ENCODE results near the gene ZNRF1.
"Not testable (repeated sequence)": the region's sequence is repeated elsewhere in the genome, so short reads cannot be mapped to it uniquely, and the experiment has no call there.

The ZNRF1 gene

DNA sequence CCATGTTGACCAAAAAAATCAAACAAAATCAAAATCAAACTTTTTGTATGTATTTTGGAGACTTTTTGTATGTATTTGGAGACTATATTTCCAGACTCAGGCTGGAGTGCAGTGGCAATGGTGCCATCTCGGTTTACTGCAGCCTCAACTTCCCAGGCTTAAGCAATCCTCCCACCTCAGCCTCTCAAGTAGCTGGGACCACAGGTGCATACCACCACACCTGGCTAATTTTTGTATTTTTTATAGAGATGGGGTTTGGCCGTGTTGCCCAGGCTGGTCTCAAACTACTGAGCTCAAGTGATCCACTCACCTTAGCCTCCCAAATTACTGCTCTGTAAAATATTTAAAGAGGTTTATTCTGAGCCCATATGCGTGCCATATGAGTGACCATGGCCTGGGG lies 9.0 kb upstream of the ZNRF1 start:
- H3K27ac ChIP-seq (ENCODE audit: low read depth, low read length); H3K36me3 ChIP-seq (ENCODE audit: control insufficient read depth, insufficient read depth, low read length); H3K9ac ChIP-seq (ENCODE audit: low read length); H3K4me1 ChIP-seq (ENCODE audit: control insufficient read depth, insufficient read depth, low read length); H3K27me3 ChIP-seq (ENCODE audit: control insufficient read depth, insufficient read depth, low read length); H3K4me3 ChIP-seq (ENCODE audit: low read length): not testable (repeated sequence)

DNA sequence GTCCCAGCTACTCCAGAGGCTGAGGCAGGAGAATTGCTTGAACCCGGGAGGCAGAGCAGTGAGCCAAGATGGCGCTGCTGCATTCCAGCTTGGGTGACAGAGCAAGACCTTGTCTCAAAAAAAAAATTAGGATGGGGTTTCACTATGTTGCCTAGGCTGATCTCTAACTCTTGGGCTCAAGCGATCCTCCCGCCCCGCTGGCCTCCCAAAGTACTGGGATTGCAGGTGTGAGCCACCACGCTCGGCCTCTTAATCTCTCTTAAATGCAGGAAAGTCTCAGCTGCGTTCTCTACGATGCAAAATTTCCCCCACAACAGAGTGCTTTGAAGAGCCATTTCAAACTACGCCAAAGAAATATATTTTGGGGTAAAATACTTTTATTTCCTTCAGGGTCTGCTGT lies 8.0 kb upstream of the ZNRF1 start:
- no peaks in the 10 kb centered on the region for H3K4me1 ChIP-seq (ENCODE audit: control insufficient read depth, insufficient read depth, low read length)
- no peaks in the 10 kb centered on the region for H3K27me3 ChIP-seq (ENCODE audit: control insufficient read depth, insufficient read depth, low read length)
- H3K9ac ChIP-seq (ENCODE audit: low read length) = no peak overlapping the region
- no peak overlapping the region for H3K4me3 ChIP-seq (ENCODE audit: low read length)
- H3K27ac ChIP-seq (ENCODE audit: low read depth, low read length) = no peak overlapping the region
- no peaks in the 10 kb centered on the region for H3K36me3 ChIP-seq (ENCODE audit: control insufficient read depth, insufficient read depth, low read length)

DNA sequence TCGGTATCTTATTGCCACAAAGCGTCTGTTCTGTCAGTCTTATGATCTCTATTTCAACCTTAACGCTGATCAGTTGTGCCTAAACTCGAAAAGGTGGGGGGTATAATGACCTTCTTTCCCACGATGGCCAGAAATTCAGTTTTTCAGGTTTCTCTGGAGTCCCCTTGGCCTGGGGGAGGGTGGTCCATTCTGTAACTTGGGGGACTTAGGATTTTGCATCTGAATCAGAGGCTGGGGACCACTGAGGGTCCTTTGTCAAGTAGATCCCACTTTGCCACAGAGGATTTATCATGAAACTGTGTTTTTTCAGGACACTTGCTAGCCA lies 7.6 kb upstream of the ZNRF1 start:
- H3K27ac ChIP-seq (ENCODE audit: low read depth, low read length) = no peak overlapping the region

DNA sequence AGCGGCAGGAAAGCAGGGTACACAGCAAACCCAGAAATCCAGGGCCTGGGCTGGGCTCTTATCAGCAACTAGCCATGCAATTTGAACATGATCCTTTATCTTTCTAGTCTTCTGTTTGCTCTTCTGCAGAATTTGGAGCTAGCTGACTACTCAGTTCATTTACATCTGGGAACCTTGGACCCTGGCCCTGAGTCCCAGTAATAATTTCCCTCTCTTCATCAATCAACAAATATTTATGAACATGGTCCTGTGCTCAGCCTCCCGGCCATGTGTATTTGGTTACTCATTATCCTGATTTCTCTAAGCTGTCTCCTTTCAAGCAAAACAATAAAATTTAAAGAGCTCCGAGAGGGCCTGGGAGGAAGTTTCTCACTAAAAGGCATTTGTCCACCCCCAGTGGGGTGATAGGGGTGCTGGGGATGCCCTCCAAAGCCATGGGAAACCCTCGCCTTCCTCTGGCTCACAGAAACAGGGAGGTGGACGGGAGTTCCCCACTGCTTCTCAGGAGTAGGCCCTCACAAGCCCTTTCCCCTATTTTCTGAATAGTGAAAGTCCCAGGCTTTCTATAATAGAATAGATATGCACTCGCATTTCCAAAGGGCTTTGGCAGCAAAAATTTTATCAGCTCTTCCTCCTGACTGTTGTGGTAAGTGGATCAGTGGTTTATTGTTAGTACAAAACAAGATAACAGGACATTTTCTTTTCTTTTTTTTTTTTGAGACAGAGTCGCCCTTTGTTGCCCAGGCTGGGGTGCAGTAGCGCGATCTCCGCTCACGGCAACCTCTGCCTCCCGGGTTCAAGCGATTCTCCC lies 7.0 kb upstream of the ZNRF1 start:
- Histone ChIP-seq H3K27me3 (ENCODE audit: control insufficient read depth, insufficient read depth, low read length) (no peaks in the 10 kb centered on the region), H3K4me1 (ENCODE audit: control insufficient read depth, insufficient read depth, low read length) (no peaks in the 10 kb centered on the region), H3K4me3 (ENCODE audit: low read length) (no peak overlapping the region), H3K9ac (ENCODE audit: low read length) (no peak overlapping the region), H3K27ac (ENCODE audit: low read depth, low read length) (no peak overlapping the region), H3K36me3 (ENCODE audit: control insufficient read depth, insufficient read depth, low read length) (no peaks in the 10 kb centered on the region)

More for the DNA sequence above, 7.6 kb upstream of the ZNRF1 start:
- Histone ChIP-seq H3K36me3 (ENCODE audit: control insufficient read depth, insufficient read depth, low read length) (no peaks in the 10 kb centered on the region), H3K4me3 (ENCODE audit: low read length) (no peak overlapping the region), H3K4me1 (ENCODE audit: control insufficient read depth, insufficient read depth, low read length) (no peaks in the 10 kb centered on the region), H3K9ac (ENCODE audit: low read length) (no peak overlapping the region), H3K27me3 (ENCODE audit: control insufficient read depth, insufficient read depth, low read length) (no peaks in the 10 kb centered on the region)

DNA sequence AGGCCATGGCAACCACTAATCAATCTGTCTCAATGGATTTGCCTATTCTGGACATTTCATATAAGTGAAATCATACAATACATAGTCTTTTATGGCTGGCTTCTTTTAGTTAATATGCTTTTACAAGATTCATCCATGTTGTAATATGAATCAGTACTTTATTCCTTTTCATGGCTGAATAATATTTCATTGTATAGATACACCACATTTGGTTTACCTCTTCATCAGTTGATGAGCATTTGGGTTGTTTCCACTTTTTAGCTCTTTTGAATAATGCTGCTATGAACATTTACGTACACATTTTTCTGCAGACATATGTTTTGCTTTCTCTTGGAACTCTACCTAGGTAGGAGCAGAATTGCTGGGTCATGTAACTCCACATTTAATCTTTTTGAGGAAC lies 2.8 kb upstream of the ZNRF1 start:
- H3K4me3 ChIP-seq (ENCODE audit: low read length) = no peak overlapping the region
- H3K27me3 ChIP-seq (ENCODE audit: control insufficient read depth, insufficient read depth, low read length) = no peaks in the 10 kb centered on the region
- no peaks in the 10 kb centered on the region for H3K36me3 ChIP-seq (ENCODE audit: control insufficient read depth, insufficient read depth, low read length)
- no peaks in the 10 kb centered on the region for H3K4me1 ChIP-seq (ENCODE audit: control insufficient read depth, insufficient read depth, low read length)
- H3K27ac ChIP-seq (ENCODE audit: low read depth, low read length) = no peak overlapping the region
- H3K9ac ChIP-seq (ENCODE audit: low read length) = no peak overlapping the region

DNA sequence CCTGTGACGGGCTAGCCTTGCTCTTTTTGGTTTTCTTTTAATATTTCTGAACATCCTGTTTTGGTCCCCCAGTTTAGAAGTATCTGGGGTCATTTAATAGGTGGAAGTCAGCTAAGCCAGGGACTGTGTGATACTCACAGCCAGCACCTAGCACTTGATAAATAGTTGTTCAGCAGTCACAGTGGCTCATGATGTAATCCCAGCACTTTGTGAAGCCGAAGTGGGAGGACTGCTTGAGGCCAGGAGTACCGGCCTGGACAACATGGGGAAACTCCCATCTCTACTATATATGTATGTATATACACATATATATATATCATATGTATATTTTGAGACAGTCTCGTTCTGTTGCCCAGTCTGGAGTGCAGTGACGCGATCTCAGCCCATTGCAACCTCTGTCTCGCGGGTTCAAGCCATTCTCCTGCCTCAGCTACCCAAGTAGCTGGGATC lies 1.8 kb upstream of the ZNRF1 start:
- Histone ChIP-seq H3K27me3 (ENCODE audit: control insufficient read depth, insufficient read depth, low read length) (no peaks in the 10 kb centered on the region), H3K9ac (ENCODE audit: low read length) (no peak overlapping the region), H3K4me3 (ENCODE audit: low read length) (no peak overlapping the region), H3K36me3 (ENCODE audit: control insufficient read depth, insufficient read depth, low read length) (no peaks in the 10 kb centered on the region), H3K4me1 (ENCODE audit: control insufficient read depth, insufficient read depth, low read length) (no peaks in the 10 kb centered on the region), H3K27ac (ENCODE audit: low read depth, low read length) (no peak overlapping the region)

DNA sequence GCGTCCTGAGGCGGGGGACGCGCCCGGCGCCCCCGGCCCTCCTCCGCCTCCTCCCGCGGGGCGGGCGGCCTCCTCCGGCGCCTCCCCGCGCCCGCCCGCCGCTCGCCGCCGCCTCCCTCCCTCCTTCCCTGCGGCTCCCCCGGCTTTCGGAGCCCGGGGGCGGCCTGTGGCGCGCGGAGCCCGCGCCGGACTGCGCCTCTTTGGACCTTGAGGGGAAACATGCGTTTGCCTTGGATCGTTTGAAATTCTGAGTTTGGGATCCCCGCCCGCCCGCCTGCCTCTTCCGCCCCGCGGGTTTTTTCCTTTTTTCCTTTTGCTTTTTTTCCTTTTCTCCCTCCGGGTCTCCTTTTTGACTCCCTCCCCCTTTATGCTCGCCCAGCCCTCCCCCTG lies 390 bp downstream of the ZNRF1 start:
- H3K36me3 ChIP-seq (ENCODE audit: control insufficient read depth, insufficient read depth, low read length) = no peaks in the 10 kb centered on the region
- H3K9ac ChIP-seq (ENCODE audit: low read length) = peak overlapping the region; percentile 27
- no peaks in the 10 kb centered on the region for H3K27me3 ChIP-seq (ENCODE audit: control insufficient read depth, insufficient read depth, low read length)
- H3K27ac ChIP-seq (ENCODE audit: low read depth, low read length) = peak overlapping the region; percentile 48
- H3K4me1 ChIP-seq (ENCODE audit: control insufficient read depth, insufficient read depth, low read length) = no peaks in the 10 kb centered on the region
- H3K4me3 ChIP-seq (ENCODE audit: low read length) = peak overlapping the region; percentile 79

DNA sequence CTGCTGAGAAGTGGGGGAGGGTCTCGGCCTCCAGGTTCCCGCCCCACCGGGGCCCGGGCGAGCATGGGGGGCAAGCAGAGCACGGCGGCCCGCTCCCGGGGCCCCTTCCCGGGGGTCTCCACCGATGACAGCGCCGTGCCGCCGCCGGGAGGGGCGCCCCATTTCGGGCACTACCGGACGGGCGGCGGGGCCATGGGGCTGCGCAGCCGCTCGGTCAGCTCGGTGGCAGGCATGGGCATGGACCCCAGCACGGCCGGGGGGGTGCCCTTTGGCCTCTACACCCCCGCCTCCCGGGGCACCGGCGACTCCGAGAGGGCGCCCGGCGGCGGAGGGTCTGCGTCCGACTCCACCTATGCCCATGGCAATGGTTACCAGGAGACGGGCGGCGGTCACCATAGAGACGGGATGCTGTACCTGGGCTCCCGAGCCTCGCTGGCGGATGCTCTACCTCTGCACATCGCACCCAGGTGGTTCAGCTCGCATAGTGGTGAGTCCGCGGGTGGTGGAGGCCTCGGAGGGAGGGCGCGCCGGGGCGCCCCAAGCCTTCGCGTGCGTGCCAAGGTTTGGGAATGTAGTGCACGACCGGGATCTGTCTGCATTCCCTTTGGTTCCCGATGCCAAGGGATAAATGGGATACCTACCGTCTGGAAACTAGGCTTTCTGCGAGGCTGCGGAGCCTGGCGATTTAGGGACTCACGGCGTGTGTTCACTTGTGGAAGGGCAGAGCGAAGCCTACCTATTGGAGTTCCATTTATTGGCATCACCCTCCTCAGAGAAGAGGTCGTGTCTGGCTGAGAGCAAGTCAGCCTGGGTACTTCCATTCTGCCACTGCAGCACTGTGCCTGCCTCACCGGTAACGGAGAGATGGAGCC lies 1.0 kb downstream of the ZNRF1 start:
- peak overlapping the region; percentile 79 for H3K4me3 ChIP-seq (ENCODE audit: low read length)
- H3K27me3 ChIP-seq (ENCODE audit: control insufficient read depth, insufficient read depth, low read length) = no peaks in the 10 kb centered on the region
- H3K9ac ChIP-seq (ENCODE audit: low read length) = peak overlapping the region; percentile 27
- peak overlapping the region; percentile 48 for H3K27ac ChIP-seq (ENCODE audit: low read depth, low read length)
- H3K36me3 ChIP-seq (ENCODE audit: control insufficient read depth, insufficient read depth, low read length) = no peaks in the 10 kb centered on the region
- no peaks in the 10 kb centered on the region for H3K4me1 ChIP-seq (ENCODE audit: control insufficient read depth, insufficient read depth, low read length)

DNA sequence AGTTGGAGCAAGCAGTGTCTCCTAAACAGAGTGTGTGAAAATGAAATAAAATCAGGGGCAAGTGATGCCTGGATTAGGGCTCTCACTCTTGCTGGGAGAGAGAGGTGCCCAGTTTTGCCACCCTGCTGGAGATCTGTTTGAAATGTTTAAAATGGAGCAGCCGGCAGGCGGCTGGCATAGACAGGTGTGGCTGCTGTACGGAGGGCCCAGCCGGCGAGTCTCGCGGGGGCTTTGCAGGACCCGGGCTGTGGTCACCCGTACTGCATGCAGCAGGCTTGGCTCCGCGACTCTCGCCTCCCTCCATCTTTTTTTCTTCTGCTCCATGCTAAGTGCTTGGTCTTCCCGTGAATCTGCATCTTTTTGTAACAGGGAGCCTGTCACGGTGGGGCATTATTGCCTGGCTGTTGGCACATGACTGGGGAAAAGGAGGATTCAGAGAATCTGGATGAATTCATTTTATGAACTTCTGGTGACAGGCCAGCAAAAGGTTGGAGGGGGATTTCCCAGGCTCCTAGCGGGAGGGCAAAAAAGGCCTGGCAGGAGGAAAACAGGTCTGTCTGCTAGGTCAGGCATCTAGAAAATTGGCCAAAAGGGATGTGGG lies 1.8 kb downstream of the ZNRF1 start:
- peak overlapping the region; percentile 79 for H3K4me3 ChIP-seq (ENCODE audit: low read length)
- peak overlapping the region; percentile 1 for H3K27ac ChIP-seq (ENCODE audit: low read depth, low read length)

DNA sequence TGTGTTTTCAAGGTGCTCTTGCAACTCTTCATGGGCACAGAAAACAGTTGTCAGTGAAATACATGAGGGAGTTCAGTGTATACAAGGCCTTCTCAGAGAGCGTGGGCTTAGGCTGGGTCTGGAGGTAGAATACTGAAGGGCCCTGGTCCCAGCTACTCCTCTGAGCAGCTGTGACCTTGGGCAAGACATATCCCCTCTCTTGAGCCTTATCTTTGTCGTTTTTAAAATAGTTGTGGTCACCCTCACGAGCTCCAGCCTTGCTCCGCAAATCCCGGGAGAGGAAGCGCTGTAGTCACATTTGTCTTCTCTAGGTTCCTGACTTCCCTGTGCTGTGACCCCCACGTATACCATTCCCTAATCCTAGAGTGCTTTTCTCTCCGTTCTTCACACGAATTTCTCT lies 3.6 kb downstream of the ZNRF1 start:
- Histone ChIP-seq H3K36me3 (ENCODE audit: control insufficient read depth, insufficient read depth, low read length) (no peaks in the 10 kb centered on the region), H3K9ac (ENCODE audit: low read length) (no peak overlapping the region), H3K4me1 (ENCODE audit: control insufficient read depth, insufficient read depth, low read length) (no peaks in the 10 kb centered on the region), H3K27ac (ENCODE audit: low read depth, low read length) (no peak overlapping the region), H3K4me3 (ENCODE audit: low read length) (no peak overlapping the region), H3K27me3 (ENCODE audit: control insufficient read depth, insufficient read depth, low read length) (no peaks in the 10 kb centered on the region)

More for the DNA sequence above, 1.8 kb downstream of the ZNRF1 start:
- Histone ChIP-seq H3K27me3 (ENCODE audit: control insufficient read depth, insufficient read depth, low read length) (no peaks in the 10 kb centered on the region), H3K4me1 (ENCODE audit: control insufficient read depth, insufficient read depth, low read length) (no peaks in the 10 kb centered on the region), H3K36me3 (ENCODE audit: control insufficient read depth, insufficient read depth, low read length) (no peaks in the 10 kb centered on the region), H3K9ac (ENCODE audit: low read length) (no peak overlapping the region)

DNA sequence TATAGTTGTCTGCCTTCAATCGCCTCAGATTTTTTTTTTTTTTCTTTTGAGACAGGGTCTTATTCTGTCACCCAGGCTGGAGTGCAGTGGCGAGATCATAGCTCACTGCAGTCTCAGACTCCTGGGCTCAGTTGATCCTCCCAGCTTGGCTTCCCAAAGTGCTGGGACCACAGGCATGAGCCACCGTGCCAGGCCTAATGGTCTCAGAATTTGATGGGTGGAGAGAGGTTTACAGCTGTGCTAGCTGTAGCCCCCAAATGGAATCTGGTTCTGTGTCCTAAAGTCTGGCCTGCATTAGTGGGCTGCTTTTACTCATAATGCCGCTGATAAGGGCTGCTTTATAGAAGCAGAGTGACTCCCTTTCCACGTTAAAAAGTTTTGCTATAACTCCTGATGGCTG lies 5.1 kb downstream of the ZNRF1 start:
- Histone ChIP-seq H3K4me1 (ENCODE audit: control insufficient read depth, insufficient read depth, low read length) (no peaks in the 10 kb centered on the region), H3K27ac (ENCODE audit: low read depth, low read length) (no peak overlapping the region), H3K36me3 (ENCODE audit: control insufficient read depth, insufficient read depth, low read length) (no peaks in the 10 kb centered on the region)

DNA sequence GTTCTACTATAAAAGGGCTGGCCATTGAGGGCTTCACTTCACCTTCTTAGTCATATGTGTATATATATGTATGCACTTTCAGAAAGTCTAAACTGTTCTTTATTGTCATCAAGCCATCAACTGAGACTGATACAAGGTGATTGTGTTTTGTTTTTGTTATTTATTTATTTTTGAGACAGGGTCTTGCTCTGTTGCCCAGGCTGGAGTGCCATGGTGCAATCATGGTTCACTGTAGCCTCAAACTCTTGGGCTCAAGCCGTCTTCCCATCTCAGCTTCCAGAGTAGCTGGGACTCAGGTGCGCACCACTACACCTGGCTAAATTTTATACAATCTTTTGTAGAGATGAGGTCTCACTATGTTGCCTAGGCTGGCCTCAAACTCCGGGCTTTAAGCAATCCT lies 5.6 kb downstream of the ZNRF1 start:
- H3K27ac ChIP-seq (ENCODE audit: low read depth, low read length) = no peak overlapping the region
- no peak overlapping the region for H3K9ac ChIP-seq (ENCODE audit: low read length)
- no peaks in the 10 kb centered on the region for H3K4me1 ChIP-seq (ENCODE audit: control insufficient read depth, insufficient read depth, low read length)
- H3K27me3 ChIP-seq (ENCODE audit: control insufficient read depth, insufficient read depth, low read length) = no peaks in the 10 kb centered on the region
- H3K4me3 ChIP-seq (ENCODE audit: low read length) = no peak overlapping the region
- no peaks in the 10 kb centered on the region for H3K36me3 ChIP-seq (ENCODE audit: control insufficient read depth, insufficient read depth, low read length)

More for the DNA sequence above, 5.1 kb downstream of the ZNRF1 start:
- Histone ChIP-seq H3K27me3 (ENCODE audit: control insufficient read depth, insufficient read depth, low read length) (no peaks in the 10 kb centered on the region), H3K9ac (ENCODE audit: low read length) (no peak overlapping the region), H3K4me3 (ENCODE audit: low read length) (no peak overlapping the region)
